GM12878 (cell line): ENCODE results near the gene MYO15A. TPM values are rescaled to one million over a fixed set of nuclear protein-coding genes. Genes with fewer than 3 reads are reported as not detected.

Experiments used
- ATAC-seq: fragments of 200-7000 bp; cut with Tn5 transposase; 3 replicates; pipeline ENCODE4 v1.9.1; 2020; ENCODE audit warnings: mild to moderate bottlenecking, moderate library complexity
- BruUV-seq: library from RNA; stranded (reverse); fragments of 400-500 nt; replicated peaks from 2 replicates; lab custom pipeline; 2021; lab: Mats Ljungman, UMichigan
- CTCF ChIA-PET: fragments of 300-600 bp; sonication (Branson Sonifier 250); formaldehyde crosslinking; extraction: SDS; loops from one replicate; lab custom pipeline; 2021; ENCODE audit warnings: inconsistent platforms; lab: Yijun Ruan, JAX
- POLR2A ChIA-PET: fragments of 350-600 bp; formaldehyde crosslinking; extraction: SDS; loops from one replicate; lab custom pipeline; 2021; ENCODE audit warnings: inconsistent platforms; lab: Charles Lee
- RAD21 ChIA-PET: fragments of 300-600 bp; sonication (Branson Sonifier 250); formaldehyde crosslinking; loops from one replicate; lab custom pipeline; 2023; ENCODE audit warnings: antibody characterized with exemption; ENCODE audit not compliant: unreplicated experiment; lab: Charles Lee
- SMC1A ChIA-PET: fragments of 300-600 bp; sonication (Branson Sonifier 250); formaldehyde crosslinking; loops from one replicate; lab custom pipeline; 2023; ENCODE audit not compliant: unreplicated experiment, uncharacterized antibody; lab: Charles Lee
- DNase-seq: peaks from one replicate; pipeline ENCODE4 v3.0.0-alpha.2; 2011; ENCODE audit warnings: low read depth, low spot score
- FAIRE-seq: peaks from 3 replicates; lab custom pipeline; 2011; peaks lifted over from hg19 to GRCh38; lab: Jason Lieb, UNC
- H2AFZ ChIP-seq: 2 replicates; pipeline ENCODE4 v1.6.0; 2011; ENCODE audit warnings: low read depth, low read length, control low read depth; ENCODE audit not compliant: control insufficient read depth
- H3K27ac ChIP-seq: 2 replicates; pipeline ENCODE4 v1.5.1; 2011; ENCODE audit warnings: control low read depth; ENCODE audit not compliant: control insufficient read depth, insufficient read depth
- H3K27me3 ChIP-seq, 2 experiments: replicated peaks in 1 of 2; 2 replicates each; pipeline versions ENCODE4 v1.6.0 to v1.6.1; 2011; ENCODE audit warnings: low read length in 1 of 2; ENCODE audit not compliant: control insufficient read depth in 2 of 2, insufficient read depth in 2 of 2
- H3K36me3 ChIP-seq, 2 experiments: 2 replicates each; pipeline ENCODE4 v1.5.1; 2011; ENCODE audit warnings: low read length in 1 of 2; ENCODE audit not compliant: control insufficient read depth in 2 of 2, insufficient read depth in 2 of 2
- H3K4me1 ChIP-seq: 2 replicates; pipeline ENCODE4 v1.6.1; 2011; ENCODE audit warnings: mild to moderate bottlenecking, low read length, moderate library complexity, mixed read lengths; ENCODE audit not compliant: control insufficient read depth, insufficient read depth
- H3K4me2 ChIP-seq: 2 replicates; pipeline ENCODE4 v1.6.0; 2011; ENCODE audit warnings: control low read depth; ENCODE audit not compliant: control insufficient read depth, insufficient read depth
- H3K4me3 ChIP-seq: fragments of 200-600 bp; sonication (generic); 2 replicates; pipeline ENCODE4 v1.5.1; 2016
- H3K79me2 ChIP-seq: 2 replicates; pipeline ENCODE4 v1.6.0; 2011; ENCODE audit warnings: low read length; ENCODE audit not compliant: control insufficient read depth, insufficient read depth
- H3K9ac ChIP-seq: 2 replicates; pipeline ENCODE4 v1.8.0; 2011; ENCODE audit warnings: low read length, control low read depth, mixed read lengths; ENCODE audit not compliant: control insufficient read depth, insufficient read depth
- H3K9me3 ChIP-seq: replicated peaks from 3 replicates; pipeline ENCODE4 v1.5.1; 2011; ENCODE audit warnings: mild to moderate bottlenecking, low read length; ENCODE audit not compliant: control insufficient read depth, insufficient read depth
- H4K20me1 ChIP-seq: 2 replicates; pipeline ENCODE4 v1.6.0; 2011; ENCODE audit not compliant: control insufficient read depth, insufficient read depth
- EGR1 ChIP-seq, 2 experiments: IDR thresholded peaks; 1 replicate in 1 of 2; 2 replicates in 1 of 2; pipeline ENCODE4 v1.6.1; 2011 to 2012; ENCODE audit warnings: low read depth in 2 of 2, low read length in 2 of 2, borderline replicate concordance in 1 of 2, mild to moderate bottlenecking in 1 of 2, moderate library complexity in 1 of 2
- NR2C1 ChIP-seq: fragments of 450-650 bp; IDR thresholded peaks from 2 replicates; pipeline ENCODE4 v1.6.1; 2017; ENCODE audit warnings: antibody characterized with exemption, mild to moderate bottlenecking, moderate library complexity
- POLR2AphosphoS5 ChIP-seq: IDR thresholded peaks from 2 replicates; pipeline ENCODE4 v1.6.1; 2011; ENCODE audit warnings: mild to moderate bottlenecking, low read length, inconsistent platforms
- STAT1 ChIP-seq: fragments of 450-650 bp; conservative IDR thresholded peaks from 2 replicates; pipeline ENCODE4 v1.6.1; 2014; ENCODE audit warnings: antibody characterized with exemption, mild to moderate bottlenecking
- WGBS: methylation state at CpG from one replicate; pipeline ENCODE4 v1.1.6; 2016; ENCODE audit warnings: low lambda C conversion rate; ENCODE audit not compliant: insufficient replicate concordance, insufficient coverage; ENCODE audit errors: missing lambda C conversion rate; 5-methylcytosine and 5-hydroxymethylcytosine counted together
- in situ Hi-C: fragments of 300-500 bp; cut with MboI; formaldehyde crosslinking; loops from 9 replicates; pipeline ENCODE4 v1.14.3; 2018; ENCODE audit warnings: mixed read lengths
- intact Hi-C: fragments of 100-400 bp; cut with micrococcal nuclease; formaldehyde crosslinking; loops from one replicate; pipeline ENCODE4 v1.14.2; 2022; ENCODE audit not compliant: unreplicated experiment
- polyA plus RNA-seq, 11 experiments: library from polyadenylated mRNA; depleted of rRNA in 4 of 11; unstranded in 6 of 11; stranded (reverse) in 5 of 11; fragments of >200 nt; fragmentation: Nextera tagmentation in 4 of 11; fragmentation: Illumina TruSeq in 1 of 11; extraction: Ambion mirVana in 4 of 11; extraction: Trizol in 1 of 11; gene quantifications; 1 replicate in 1 of 11; 2 replicates in 10 of 11; pipeline versions ENCODE4 v1.2.1 to v1.2.3, GENCODE V29; 2011 to 2016; ENCODE audit warnings: inconsistent platforms in 2 of 11, missing spikeins in 2 of 11, low read depth in 1 of 11
- total RNA-seq, 4 experiments: library from RNA; depleted of rRNA in 3 of 4; stranded (reverse); fragments of >200 nt in 3 of 4; fragmentation: Illumina TruSeq in 1 of 4; extraction: Trizol in 1 of 4; gene quantifications; 2 replicates each; pipeline versions ENCODE4 v1.2.1 to v1.2.3, GENCODE V29; 2013 to 2021
- TF ChIP-seq, protein P1 (sequence below): fragments of 450-650 bp; formaldehyde crosslinking; IDR thresholded peaks from 2 replicates; pipeline ENCODE4 v1.4.0; 2020; ENCODE audit warnings: mild to moderate bottlenecking, moderate library complexity

The MYO15A gene
- total and polyA plus RNA-seq, 10 of the 15 experiments (the other 5 are each of a cell fraction or from before 2014, with no cell fraction given): 0.03 to 0.77 (median 0.21) TPM; not detected in 4

DNA sequence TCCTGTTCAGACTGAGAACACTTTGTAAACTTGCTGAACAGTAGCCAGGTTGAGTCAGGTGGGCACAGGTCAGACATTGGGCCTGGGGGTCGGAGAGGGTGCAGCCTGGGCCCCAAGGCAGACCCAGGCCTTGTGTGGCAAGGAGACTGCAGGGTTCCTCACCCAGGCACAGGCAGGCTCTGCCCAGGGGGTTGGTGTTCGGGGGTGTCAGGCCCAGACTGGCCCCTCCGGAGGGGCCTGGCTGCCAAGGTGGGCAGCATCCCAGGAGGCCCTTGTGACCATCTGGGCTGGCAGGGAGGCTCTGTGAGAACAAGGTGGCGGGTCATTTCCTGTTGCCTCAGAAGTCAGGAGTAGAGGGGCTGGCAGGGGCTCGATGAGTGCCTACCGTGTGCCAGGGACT lies 585 bp upstream of the MYO15A start:
- ChIA-PET POLR2A (no interaction called here), SMC1A (no interaction called here), RAD21 (no interaction called here), CTCF (no interaction called here)
- H3K9ac ChIP-seq: no peak overlapping the region
- H3K4me2 ChIP-seq: no peak overlapping the region
- intact Hi-C loops: no loop called here
- H3K9me3 ChIP-seq: no peaks in the 10 kb centered on the region
- H2AFZ ChIP-seq: no peak overlapping the region
- no TSS peak for BruUV-seq
- ATAC-seq (no peak), FAIRE-seq (no peak), DNase-seq (no peak)
- no peak overlapping the region for H3K4me3 ChIP-seq
- no peak overlapping the region for H3K27ac ChIP-seq
- peaks cover 0 to 1% of the 10 kb centered on the region in 2 experiments; a peak in 3 of 4 replicates for H3K36me3 ChIP-seq
- 96% methylated on average over 6 of the region's 6 CpGs for WGBS
- TF ChIP-seq NR2C1 (no peak), POLR2AphosphoS5 (0 out of 2 replicates have a peak, but pooled peaks have one; percentile 26), EGR1 (IDR thresholded peaks at IDR 0.05; ENCODE audit: borderline replicate concordance in 1 of 2, low read depth in 2 of 2, low read length in 2 of 2) (no peak), STAT1 (no peak)
- TF ChIP-seq, protein P1, sequence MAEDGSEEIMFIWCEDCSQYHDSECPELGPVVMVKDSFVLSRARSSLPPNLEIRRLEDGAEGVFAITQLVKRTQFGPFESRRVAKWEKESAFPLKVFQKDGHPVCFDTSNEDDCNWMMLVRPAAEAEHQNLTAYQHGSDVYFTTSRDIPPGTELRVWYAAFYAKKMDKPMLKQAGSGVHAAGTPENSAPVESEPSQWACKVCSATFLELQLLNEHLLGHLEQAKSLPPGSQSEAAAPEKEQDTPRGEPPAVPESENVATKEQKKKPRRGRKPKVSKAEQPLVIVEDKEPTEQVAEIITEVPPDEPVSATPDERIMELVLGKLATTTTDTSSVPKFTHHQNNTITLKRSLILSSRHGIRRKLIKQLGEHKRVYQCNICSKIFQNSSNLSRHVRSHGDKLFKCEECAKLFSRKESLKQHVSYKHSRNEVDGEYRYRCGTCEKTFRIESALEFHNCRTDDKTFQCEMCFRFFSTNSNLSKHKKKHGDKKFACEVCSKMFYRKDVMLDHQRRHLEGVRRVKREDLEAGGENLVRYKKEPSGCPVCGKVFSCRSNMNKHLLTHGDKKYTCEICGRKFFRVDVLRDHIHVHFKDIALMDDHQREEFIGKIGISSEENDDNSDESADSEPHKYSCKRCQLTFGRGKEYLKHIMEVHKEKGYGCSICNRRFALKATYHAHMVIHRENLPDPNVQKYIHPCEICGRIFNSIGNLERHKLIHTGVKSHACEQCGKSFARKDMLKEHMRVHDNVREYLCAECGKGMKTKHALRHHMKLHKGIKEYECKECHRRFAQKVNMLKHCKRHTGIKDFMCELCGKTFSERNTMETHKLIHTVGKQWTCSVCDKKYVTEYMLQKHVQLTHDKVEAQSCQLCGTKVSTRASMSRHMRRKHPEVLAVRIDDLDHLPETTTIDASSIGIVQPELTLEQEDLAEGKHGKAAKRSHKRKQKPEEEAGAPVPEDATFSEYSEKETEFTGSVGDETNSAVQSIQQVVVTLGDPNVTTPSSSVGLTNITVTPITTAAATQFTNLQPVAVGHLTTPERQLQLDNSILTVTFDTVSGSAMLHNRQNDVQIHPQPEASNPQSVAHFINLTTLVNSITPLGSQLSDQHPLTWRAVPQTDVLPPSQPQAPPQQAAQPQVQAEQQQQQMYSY: no peak
- H3K4me1 ChIP-seq: no peaks in the 10 kb centered on the region
- no peaks in the 10 kb centered on the region for H4K20me1 ChIP-seq
- in situ Hi-C loops: no loop called here
- H3K27me3 ChIP-seq: no peaks in the 10 kb centered on the region
- H3K79me2 ChIP-seq: no peaks in the 10 kb centered on the region
